ENCODE results near the gene MYOD1.

MYOD1 gene

GRCh38 chr11:17719028-17719937 lies at the start of gene MYOD1:
Gene MYOD1 (plus strand): TSS chr11:17719571. CDS start chr11:17719783, 212 bp downstream.
- DNase-seq: no peak

- DNase-seq: no peak
Measured at GRCh38 chr11:17672469-17672868, 46.9 kb upstream of the MYOD1 start.

GRCh38 chr11:17673951-17674350 lies 45.4 kb upstream of the MYOD1 start:
- no peak for DNase-seq

- no peak for DNase-seq
Measured at GRCh38 chr11:17682848-17683247, 36.5 kb upstream of the MYOD1 start.

GRCh38 chr11:17683377-17684161 lies 35.8 kb upstream of the MYOD1 start:
- no peak for DNase-seq

- DNase-seq: no peak
Measured at GRCh38 chr11:17684550-17684949, 34.8 kb upstream of the MYOD1 start.

GRCh38 chr11:17686231-17686980 lies 33.0 kb upstream of the MYOD1 start:
- no peak for DNase-seq

- DNase-seq: no peak
Measured at GRCh38 chr11:17687946-17688670, 31.3 kb upstream of the MYOD1 start.

GRCh38 chr11:17691550-17691949 lies 27.8 kb upstream of the MYOD1 start:
- no peak for DNase-seq

- no peak for DNase-seq
Measured at GRCh38 chr11:17691976-17692375, 27.4 kb upstream of the MYOD1 start.

GRCh38 chr11:17692931-17693330 lies 26.4 kb upstream of the MYOD1 start:
- no peak for DNase-seq

GRCh38 chr11:17693531-17693930 lies 25.8 kb upstream of the MYOD1 start:
- DNase-seq: no peak

- DNase-seq: no peak
Measured at GRCh38 chr11:17694494-17695110, 24.8 kb upstream of the MYOD1 start.

GRCh38 chr11:17695454-17696441 lies 23.6 kb upstream of the MYOD1 start:
- no peak for DNase-seq

- DNase-seq: no peak
Measured at GRCh38 chr11:17696741-17697140, 22.6 kb upstream of the MYOD1 start.

GRCh38 chr11:17697175-17697949 lies 22.0 kb upstream of the MYOD1 start:
- no peak for DNase-seq

GRCh38 chr11:17699147-17700114 lies 19.9 kb upstream of the MYOD1 start:
- no peak for DNase-seq

- no peak for DNase-seq
Measured at GRCh38 chr11:17700991-17701390, 18.4 kb upstream of the MYOD1 start.

GRCh38 chr11:17702876-17703275 lies 16.5 kb upstream of the MYOD1 start:
- no peak for DNase-seq

Data from CD4-positive, alpha-beta T cell treated with Interleukin-21 for 1 hour (primary cell).